ENCODE measurements around the gene FBXL12.

GRCh38 chr19:9850235-9850959 lies 31.5 kb upstream of the FBXL12 start:
- TF ChIP-seq POLR2A (IDR thresholded peaks at IDR 0.05; ENCODE audit: low read length) (no peak), GATA1 (IDR thresholded peaks at IDR 0.05; ENCODE audit: low read depth, low read length) (no peak)

All from erythroblast (primary cell).